ENCODE measurements around the gene CCER1. TPM values are rescaled to one million over a fixed set of nuclear protein-coding genes. Genes with fewer than 3 reads are reported as not detected.

CCER1 gene
- total RNA-seq, 1 experiment from 2014 or later = not detected

DNA sequence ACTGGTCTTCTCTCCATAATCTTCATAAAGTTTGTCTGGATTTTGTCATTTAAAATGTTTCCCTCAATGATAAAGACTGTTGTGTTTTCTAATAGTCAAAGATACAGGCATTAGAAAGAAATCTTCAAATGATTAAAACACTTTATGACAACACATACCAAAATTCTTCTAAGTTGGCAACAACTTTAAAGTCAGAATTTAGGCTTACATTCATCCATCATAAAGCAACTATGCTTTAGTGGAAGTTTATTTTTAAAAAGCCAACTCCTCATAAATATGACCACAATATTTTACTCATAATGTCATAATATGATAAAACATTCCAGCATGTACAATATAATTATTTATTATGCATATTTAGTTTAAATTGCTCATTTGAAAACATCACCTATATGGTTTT, 17.2 kb upstream of the CCER1 start:
- no peak for DNase-seq
- Histone ChIP-seq H2BK12ac (ENCODE audit: insufficient read length, low read depth, low read length) (no peak overlapping the region), H3K23ac (ENCODE audit: insufficient read length, low read depth, low read length) (no peak overlapping the region), H4K20me1 (ENCODE audit: control insufficient read depth, insufficient read depth, insufficient read length) (no peaks in the 10 kb centered on the region), H3K4ac (ENCODE audit: low read depth, low read length) (no peak overlapping the region), H3T11ph (ENCODE audit: low read length) (no peak overlapping the region), H2AK5ac (ENCODE audit: insufficient read length, low read length) (no peak overlapping the region), H4K91ac (ENCODE audit: insufficient read length, low read depth, low read length) (no peak overlapping the region), H2BK20ac (ENCODE audit: low read depth, low read length, poor library complexity, severe bottlenecking) (no peak overlapping the region), H3K4me1 (ENCODE audit: insufficient read depth, low read length) (no peaks in the 10 kb centered on the region; the same call in 1 of the 2 replicates), H3K56ac (ENCODE audit: insufficient read length, low read depth, low read length) (no peak overlapping the region), H3K27me3 (ENCODE audit: insufficient read depth, low read length) (no peaks in the 10 kb centered on the region), H2AFZ (ENCODE audit: low read length) (no peak overlapping the region), H3K14ac (ENCODE audit: insufficient read depth, low read length) (no peak overlapping the region), H3K9me3 (ENCODE audit: control insufficient read depth, low read depth, low read length) (no peaks in the 10 kb centered on the region), H4K8ac (replicated peaks; ENCODE audit: insufficient read length, low read depth, low read length) (no peak overlapping the region), H4K5ac (ENCODE audit: insufficient read length, low read depth, low read length) (no peak overlapping the region), H2BK15ac (ENCODE audit: low read depth, low read length) (no peak overlapping the region), H3K79me1 (ENCODE audit: insufficient read depth, low read depth, low read length, poor library complexity, severe bottlenecking) (no peaks in the 10 kb centered on the region), H2BK120ac (ENCODE audit: low read depth, low read length, poor library complexity, severe bottlenecking) (no peak overlapping the region), H3K79me2 (ENCODE audit: insufficient read depth, low read length) (no peaks in the 10 kb centered on the region), H3K27ac (ENCODE audit: insufficient read length, low read depth, low read length) (no peak overlapping the region), H2BK5ac (ENCODE audit: insufficient read length, low read length) (no peak overlapping the region), H3K18ac (ENCODE audit: insufficient read length, low read depth, low read length) (no peak overlapping the region), H3K23me2 (ENCODE audit: insufficient read length, low read depth, low read length, poor library complexity, severe bottlenecking) (no peaks in the 10 kb centered on the region), H3K4me2 (ENCODE audit: insufficient read depth, insufficient read length, low read length) (no peak overlapping the region), H3K9ac (ENCODE audit: extremely low read depth, insufficient read length, low read length) (no peak overlapping the region)
- no peak overlapping the region for H3K4me3 Mint-ChIP-seq
- TF ChIP-seq, protein P1, sequence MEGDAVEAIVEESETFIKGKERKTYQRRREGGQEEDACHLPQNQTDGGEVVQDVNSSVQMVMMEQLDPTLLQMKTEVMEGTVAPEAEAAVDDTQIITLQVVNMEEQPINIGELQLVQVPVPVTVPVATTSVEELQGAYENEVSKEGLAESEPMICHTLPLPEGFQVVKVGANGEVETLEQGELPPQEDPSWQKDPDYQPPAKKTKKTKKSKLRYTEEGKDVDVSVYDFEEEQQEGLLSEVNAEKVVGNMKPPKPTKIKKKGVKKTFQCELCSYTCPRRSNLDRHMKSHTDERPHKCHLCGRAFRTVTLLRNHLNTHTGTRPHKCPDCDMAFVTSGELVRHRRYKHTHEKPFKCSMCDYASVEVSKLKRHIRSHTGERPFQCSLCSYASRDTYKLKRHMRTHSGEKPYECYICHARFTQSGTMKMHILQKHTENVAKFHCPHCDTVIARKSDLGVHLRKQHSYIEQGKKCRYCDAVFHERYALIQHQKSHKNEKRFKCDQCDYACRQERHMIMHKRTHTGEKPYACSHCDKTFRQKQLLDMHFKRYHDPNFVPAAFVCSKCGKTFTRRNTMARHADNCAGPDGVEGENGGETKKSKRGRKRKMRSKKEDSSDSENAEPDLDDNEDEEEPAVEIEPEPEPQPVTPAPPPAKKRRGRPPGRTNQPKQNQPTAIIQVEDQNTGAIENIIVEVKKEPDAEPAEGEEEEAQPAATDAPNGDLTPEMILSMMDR (conservative IDR thresholded peaks at IDR 0.05) = no peak
- H3K27ac Mint-ChIP-seq = no peak overlapping the region
- H3K36me3 Mint-ChIP-seq (ENCODE audit: insufficient read depth in 1 of 3, low read depth in 3 of 3) = no peaks in the 10 kb centered on the region
- H3K4me1 Mint-ChIP-seq = peaks cover 8 to 10% of the 10 kb centered on the region in 2 experiments
- no peaks in the 10 kb centered on the region; the same call in 1 of the 2 replicates for H3K27me3 Mint-ChIP-seq (ENCODE audit: low read depth)
- H3K9me3 Mint-ChIP-seq = no peaks in the 10 kb centered on the region

Data from H9 (cell line).